NB4 (cell line): Measurements from ENCODE around the gene DNM1.

Experiments
- POLR2A ChIP-seq: IDR thresholded peaks from 2 replicates; pipeline ENCODE4 v1.6.1; 2011; ENCODE audit warnings: mild to moderate bottlenecking; ENCODE audit not compliant: insufficient read length; ENCODE audit errors: extremely low read depth
- TF ChIP-seq, protein P1 (sequence below): IDR thresholded peaks from 2 replicates; pipeline ENCODE4 v1.6.1; 2011; ENCODE audit warnings: low read depth, low read length
- TF ChIP-seq, protein P2 (sequence below): IDR thresholded peaks from one replicate; pipeline ENCODE4 v1.5.1; 2012; ENCODE audit warnings: low read depth, low read length

DNA sequence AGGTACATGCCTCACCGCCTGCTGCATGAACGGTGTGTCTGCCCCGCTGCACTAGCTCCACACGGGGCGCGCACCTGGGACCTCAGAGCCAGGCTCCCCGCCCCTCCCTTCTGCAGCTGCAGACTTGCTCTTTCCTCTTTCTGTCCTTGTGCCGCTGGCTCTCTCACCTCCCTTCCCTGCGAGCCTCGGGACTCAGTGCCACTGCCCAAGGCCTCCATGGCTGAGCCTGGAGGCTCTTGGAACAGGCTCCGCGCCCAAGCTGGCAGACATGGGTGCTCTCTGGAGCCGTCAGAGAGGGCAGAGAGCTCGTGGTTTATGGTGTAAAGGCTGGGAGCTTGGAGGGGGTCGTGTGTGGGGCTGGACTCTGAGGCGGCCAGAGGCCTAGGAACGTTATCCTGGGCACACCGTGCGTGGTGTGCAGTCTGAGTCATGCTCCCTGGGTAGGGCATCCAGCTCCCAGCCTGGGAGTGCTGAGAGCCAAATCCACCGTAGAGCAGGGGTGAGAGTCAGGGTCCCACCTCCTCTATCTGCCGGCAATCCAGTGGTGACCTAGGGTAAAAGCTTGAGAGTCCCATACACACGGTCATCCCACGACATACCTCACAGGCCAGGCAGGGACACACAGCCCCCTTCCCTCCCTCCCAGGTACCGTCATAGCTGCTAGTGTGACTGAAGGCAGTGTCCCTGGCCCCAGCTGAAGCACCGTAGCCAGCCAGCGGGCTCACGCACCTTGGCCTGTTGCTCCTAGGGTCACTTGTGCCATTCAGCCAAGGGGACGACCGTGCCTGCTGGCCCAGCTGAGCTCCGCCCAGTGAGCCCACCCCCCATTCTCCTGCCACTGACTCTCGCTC, 50.2 kb downstream of the DNM1 start:
- TF ChIP-seq, protein P1, sequence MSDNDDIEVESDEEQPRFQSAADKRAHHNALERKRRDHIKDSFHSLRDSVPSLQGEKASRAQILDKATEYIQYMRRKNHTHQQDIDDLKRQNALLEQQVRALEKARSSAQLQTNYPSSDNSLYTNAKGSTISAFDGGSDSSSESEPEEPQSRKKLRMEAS: no peak
- TF ChIP-seq, protein P2, sequence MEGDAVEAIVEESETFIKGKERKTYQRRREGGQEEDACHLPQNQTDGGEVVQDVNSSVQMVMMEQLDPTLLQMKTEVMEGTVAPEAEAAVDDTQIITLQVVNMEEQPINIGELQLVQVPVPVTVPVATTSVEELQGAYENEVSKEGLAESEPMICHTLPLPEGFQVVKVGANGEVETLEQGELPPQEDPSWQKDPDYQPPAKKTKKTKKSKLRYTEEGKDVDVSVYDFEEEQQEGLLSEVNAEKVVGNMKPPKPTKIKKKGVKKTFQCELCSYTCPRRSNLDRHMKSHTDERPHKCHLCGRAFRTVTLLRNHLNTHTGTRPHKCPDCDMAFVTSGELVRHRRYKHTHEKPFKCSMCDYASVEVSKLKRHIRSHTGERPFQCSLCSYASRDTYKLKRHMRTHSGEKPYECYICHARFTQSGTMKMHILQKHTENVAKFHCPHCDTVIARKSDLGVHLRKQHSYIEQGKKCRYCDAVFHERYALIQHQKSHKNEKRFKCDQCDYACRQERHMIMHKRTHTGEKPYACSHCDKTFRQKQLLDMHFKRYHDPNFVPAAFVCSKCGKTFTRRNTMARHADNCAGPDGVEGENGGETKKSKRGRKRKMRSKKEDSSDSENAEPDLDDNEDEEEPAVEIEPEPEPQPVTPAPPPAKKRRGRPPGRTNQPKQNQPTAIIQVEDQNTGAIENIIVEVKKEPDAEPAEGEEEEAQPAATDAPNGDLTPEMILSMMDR: no peak
- no peak for TF ChIP-seq POLR2A
